ENCODE measurements around the gene CDH23.

CDH23 gene

GRCh38 chr10:71375952-71376351, 20.8 kb upstream of the CDH23 start:
- TF ChIP-seq TAF1 (IDR thresholded peaks at IDR 0.05; ENCODE audit: borderline replicate concordance, insufficient read depth, low read length) (no peak), REST (IDR thresholded peaks at IDR 0.05; ENCODE audit: insufficient read depth in 1 of 2, low read depth in 2 of 2, low read length in 2 of 2) (no peak), SIN3A (IDR thresholded peaks at IDR 0.05; ENCODE audit: borderline replicate concordance, insufficient read depth, low read length) (no peak), FOXP2 (optimal IDR thresholded peaks at IDR 0.05; ENCODE audit: borderline replicate concordance, extremely low read depth, extremely low read length, insufficient read depth) (no peak), POLR2AphosphoS5 (IDR thresholded peaks at IDR 0.05; ENCODE audit: low read depth, low read length) (no peak)

GRCh38 chr10:71378336-71379117, 18.2 kb upstream of the CDH23 start:
- TF ChIP-seq SIN3A (IDR thresholded peaks at IDR 0.05; ENCODE audit: borderline replicate concordance, insufficient read depth, low read length) (no peak), TAF1 (IDR thresholded peaks at IDR 0.05; ENCODE audit: borderline replicate concordance, insufficient read depth, low read length) (no peak)

- TF ChIP-seq SIN3A (IDR thresholded peaks at IDR 0.05; ENCODE audit: borderline replicate concordance, insufficient read depth, low read length), result no peak
- TF ChIP-seq FOXP2 (optimal IDR thresholded peaks at IDR 0.05; ENCODE audit: borderline replicate concordance, extremely low read depth, extremely low read length, insufficient read depth), result no peak
- no peak for TF ChIP-seq POLR2AphosphoS5 (IDR thresholded peaks at IDR 0.05; ENCODE audit: low read depth, low read length)
- no peak for TF ChIP-seq REST (IDR thresholded peaks at IDR 0.05; ENCODE audit: insufficient read depth in 1 of 2, low read depth in 2 of 2, low read length in 2 of 2)
- no peak for TF ChIP-seq TAF1 (IDR thresholded peaks at IDR 0.05; ENCODE audit: borderline replicate concordance, insufficient read depth, low read length)
Observed at GRCh38 chr10:71379118-71379766, 17.5 kb upstream of the CDH23 start.

- no peak for TF ChIP-seq FOXP2 (optimal IDR thresholded peaks at IDR 0.05; ENCODE audit: borderline replicate concordance, extremely low read depth, extremely low read length, insufficient read depth)
- TF ChIP-seq TAF1 (IDR thresholded peaks at IDR 0.05; ENCODE audit: borderline replicate concordance, insufficient read depth, low read length), result no peak
- no peak for TF ChIP-seq POLR2AphosphoS5 (IDR thresholded peaks at IDR 0.05; ENCODE audit: low read depth, low read length)
Observed at GRCh38 chr10:71380841-71381240, 15.9 kb upstream of the CDH23 start.

- TF ChIP-seq SIN3A (IDR thresholded peaks at IDR 0.05; ENCODE audit: borderline replicate concordance, insufficient read depth, low read length) (no peak), TAF1 (IDR thresholded peaks at IDR 0.05; ENCODE audit: borderline replicate concordance, insufficient read depth, low read length) (no peak), POLR2AphosphoS5 (IDR thresholded peaks at IDR 0.05; ENCODE audit: low read depth, low read length) (no peak), REST (IDR thresholded peaks at IDR 0.05; ENCODE audit: insufficient read depth in 1 of 2, low read depth in 2 of 2, low read length in 2 of 2) (no peak), FOXP2 (optimal IDR thresholded peaks at IDR 0.05; ENCODE audit: borderline replicate concordance, extremely low read depth, extremely low read length, insufficient read depth) (no peak)
Observed at GRCh38 chr10:71381611-71382010, 15.1 kb upstream of the CDH23 start.

- TF ChIP-seq SIN3A (IDR thresholded peaks at IDR 0.05; ENCODE audit: borderline replicate concordance, insufficient read depth, low read length) (no peak), TAF1 (IDR thresholded peaks at IDR 0.05; ENCODE audit: borderline replicate concordance, insufficient read depth, low read length) (no peak), REST (IDR thresholded peaks at IDR 0.05; ENCODE audit: insufficient read depth in 1 of 2, low read depth in 2 of 2, low read length in 2 of 2) (no peak), POLR2AphosphoS5 (IDR thresholded peaks at IDR 0.05; ENCODE audit: low read depth, low read length) (no peak), FOXP2 (optimal IDR thresholded peaks at IDR 0.05; ENCODE audit: borderline replicate concordance, extremely low read depth, extremely low read length, insufficient read depth) (no peak)
Observed at GRCh38 chr10:71382028-71382427, 14.7 kb upstream of the CDH23 start.
